ENCODE results near the gene GNAQ. TPM values are rescaled to one million over a fixed set of nuclear protein-coding genes. Genes with fewer than 3 reads are reported as not detected.
A peak's percentile ranks its signal among the peaks of the same experiment; 100 is the strongest.

GNAQ gene
- total RNA-seq, 1 donor from 2014 or later, result 35.4 TPM

- Histone ChIP-seq H3K27me3 (ENCODE audit: control insufficient read depth, insufficient read depth, low read length) (no peaks in the 10 kb centered on the region), H3K36me3 (ENCODE audit: control insufficient read depth, insufficient read depth, low read length) (no peaks in the 10 kb centered on the region), H3K4me3 (ENCODE audit: low read depth, low read length) (no peak overlapping the region)
- peak; percentile 50 for TF ChIP-seq CTCF (IDR thresholded peaks at IDR 0.05; ENCODE audit: insufficient read depth, low read length, poor library complexity, severe bottlenecking)
- DNase-seq (ENCODE audit: low read depth), result no peak
Measured at GRCh38 chr9:77977210-77977611, 54.4 kb downstream of the GNAQ start.

- no peak overlapping the region for H3K4me3 ChIP-seq (ENCODE audit: low read depth, low read length)
- no peak for DNase-seq (ENCODE audit: low read depth)
- H3K27me3 ChIP-seq (ENCODE audit: control insufficient read depth, insufficient read depth, low read length), result no peaks in the 10 kb centered on the region
- TF ChIP-seq CTCF (IDR thresholded peaks at IDR 0.05; ENCODE audit: insufficient read depth, low read length, poor library complexity, severe bottlenecking), result no peak
- no peaks in the 10 kb centered on the region for H3K36me3 ChIP-seq (ENCODE audit: control insufficient read depth, insufficient read depth, low read length)
Measured at GRCh38 chr9:77975806-77976205, 55.8 kb downstream of the GNAQ start.

- Histone ChIP-seq H3K4me3 (ENCODE audit: low read depth, low read length) (no peak overlapping the region), H3K27me3 (ENCODE audit: control insufficient read depth, insufficient read depth, low read length) (no peaks in the 10 kb centered on the region), H3K36me3 (ENCODE audit: control insufficient read depth, insufficient read depth, low read length) (no peaks in the 10 kb centered on the region)
- no peak for DNase-seq (ENCODE audit: low read depth)
- no peak for TF ChIP-seq CTCF (IDR thresholded peaks at IDR 0.05; ENCODE audit: insufficient read depth, low read length, poor library complexity, severe bottlenecking)
Measured at GRCh38 chr9:77975036-77975435, 56.6 kb downstream of the GNAQ start.

GRCh38 chr9:77974434-77974833 lies 57.2 kb downstream of the GNAQ start:
- no peak for DNase-seq (ENCODE audit: low read depth)
- no peaks in the 10 kb centered on the region for H3K27me3 ChIP-seq (ENCODE audit: control insufficient read depth, insufficient read depth, low read length)
- no peak for TF ChIP-seq CTCF (IDR thresholded peaks at IDR 0.05; ENCODE audit: insufficient read depth, low read length, poor library complexity, severe bottlenecking)
- H3K4me3 ChIP-seq (ENCODE audit: low read depth, low read length), result no peak overlapping the region
- no peaks in the 10 kb centered on the region for H3K36me3 ChIP-seq (ENCODE audit: control insufficient read depth, insufficient read depth, low read length)

- DNase-seq (ENCODE audit: low read depth), result no peak
- Histone ChIP-seq H3K27me3 (ENCODE audit: control insufficient read depth, insufficient read depth, low read length) (no peaks in the 10 kb centered on the region), H3K4me3 (ENCODE audit: low read depth, low read length) (no peak overlapping the region), H3K36me3 (ENCODE audit: control insufficient read depth, insufficient read depth, low read length) (no peaks in the 10 kb centered on the region)
- no peak for TF ChIP-seq CTCF (IDR thresholded peaks at IDR 0.05; ENCODE audit: insufficient read depth, low read length, poor library complexity, severe bottlenecking)
Measured at GRCh38 chr9:77969083-77969482, 62.5 kb downstream of the GNAQ start.

GRCh38 chr9:77968506-77968905 lies 63.1 kb downstream of the GNAQ start:
- DNase-seq (ENCODE audit: low read depth), result no peak
- TF ChIP-seq CTCF (IDR thresholded peaks at IDR 0.05; ENCODE audit: insufficient read depth, low read length, poor library complexity, severe bottlenecking), result no peak
- no peaks in the 10 kb centered on the region for H3K27me3 ChIP-seq (ENCODE audit: control insufficient read depth, insufficient read depth, low read length)
- H3K36me3 ChIP-seq (ENCODE audit: control insufficient read depth, insufficient read depth, low read length), result no peaks in the 10 kb centered on the region
- H3K4me3 ChIP-seq (ENCODE audit: low read depth, low read length), result no peak overlapping the region

All from kidney epithelial cell (primary cell).